SK-N-SH treated with all-trans-retinoic acid at 6 μM for 48 hours (cell line): ENCODE data around the gene CUL5.
A peak's percentile ranks its signal among the peaks of the same experiment; 100 is the strongest.

Experiments
- ATAC-seq: fragments of 200-7000 bp; cut with Tn5 transposase; 3 replicates; pipeline ENCODE4 v1.9.1; 2020; ENCODE audit warnings: mild to moderate bottlenecking, moderate library complexity
- ARNTL ChIP-seq: fragments of 450-650 bp; formaldehyde crosslinking; IDR thresholded peaks from 2 replicates; pipeline ENCODE4 v1.5.0; 2020; ENCODE audit warnings: low read depth, mild to moderate bottlenecking, moderate library complexity, borderline replicate concordance
- BACH2 ChIP-seq: fragments of 250-450 bp; sonication (Bioruptor Pico); IDR thresholded peaks from 2 replicates; pipeline ENCODE4 v1.9.0; 2021; ENCODE audit warnings: mild to moderate bottlenecking, borderline replicate concordance
- CSDC2 ChIP-seq: fragments of 250-450 bp; sonication (Bioruptor Pico); IDR thresholded peaks from 2 replicates; pipeline ENCODE4 v1.5.0; 2020; ENCODE audit warnings: mild to moderate bottlenecking, moderate library complexity
- ESRRG ChIP-seq: fragments of 250-450 bp; sonication (Bioruptor Pico); IDR thresholded peaks from 2 replicates; pipeline ENCODE4 v1.6.1; 2021; ENCODE audit warnings: mild to moderate bottlenecking
- GLIS3 ChIP-seq: fragments of 250-450 bp; sonication (Bioruptor Pico); IDR thresholded peaks from 2 replicates; pipeline ENCODE4 v1.5.0; 2020; ENCODE audit warnings: mild to moderate bottlenecking, moderate library complexity
- OSR1 ChIP-seq: fragments of 250-450 bp; sonication (Bioruptor Pico); IDR thresholded peaks from 2 replicates; pipeline ENCODE4 v1.8.0; 2022; ENCODE audit warnings: moderate library complexity, mild to moderate bottlenecking, inconsistent platforms
- RARB ChIP-seq: fragments of 250-450 bp; sonication (Bioruptor Pico); IDR thresholded peaks from 2 replicates; pipeline ENCODE4 v1.8.0; 2021; ENCODE audit warnings: mild to moderate bottlenecking, moderate library complexity
- SNAI2 ChIP-seq: fragments of 250-450 bp; sonication (Bioruptor Pico); IDR thresholded peaks from 2 replicates; pipeline ENCODE4 v1.5.0; 2020; ENCODE audit warnings: mild to moderate bottlenecking, moderate library complexity
- TCF4 ChIP-seq: fragments of 250-450 bp; sonication (Bioruptor Pico); IDR thresholded peaks from 2 replicates; pipeline ENCODE4 v1.8.0; 2021; ENCODE audit warnings: mild to moderate bottlenecking, moderate library complexity, borderline replicate concordance
- TOX ChIP-seq: fragments of 250-450 bp; sonication (Bioruptor Pico); IDR thresholded peaks from 2 replicates; pipeline ENCODE4 v1.8.0; 2021; ENCODE audit warnings: mild to moderate bottlenecking, moderate library complexity, borderline replicate concordance
- ZC3H10 ChIP-seq: fragments of 250-450 bp; sonication (Bioruptor Pico); IDR thresholded peaks from 2 replicates; pipeline ENCODE4 v1.5.1; 2021; ENCODE audit warnings: mild to moderate bottlenecking, moderate library complexity
- ZFP3 ChIP-seq: fragments of 250-450 bp; sonication (Bioruptor Pico); IDR thresholded peaks from 2 replicates; pipeline ENCODE4 v1.5.0; 2020; ENCODE audit warnings: mild to moderate bottlenecking, moderate library complexity
- ZFP30 ChIP-seq: fragments of 450-650 bp; formaldehyde crosslinking; IDR thresholded peaks from 2 replicates; pipeline ENCODE4 v1.5.0; 2022; ENCODE audit warnings: mild to moderate bottlenecking, moderate library complexity
- ZNF70 ChIP-seq: fragments of 450-650 bp; formaldehyde crosslinking; IDR thresholded peaks from 2 replicates; pipeline ENCODE4 v1.5.0; 2020; ENCODE audit warnings: mild to moderate bottlenecking, moderate library complexity
- ZNF8 ChIP-seq: fragments of 450-650 bp; formaldehyde crosslinking; IDR thresholded peaks from 2 replicates; pipeline ENCODE4 v1.5.0; 2020; ENCODE audit warnings: mild to moderate bottlenecking, moderate library complexity
- TF ChIP-seq, protein P1 (sequence below): fragments of 250-450 bp; sonication (Bioruptor Pico); IDR thresholded peaks from 2 replicates; pipeline ENCODE4 v1.5.0; 2020; ENCODE audit warnings: mild to moderate bottlenecking, moderate library complexity
- TF ChIP-seq, protein P2 (sequence below): fragments of 250-450 bp; sonication (Bioruptor Pico); IDR thresholded peaks from 2 replicates; pipeline ENCODE4 v1.5.1; 2021; ENCODE audit warnings: mild to moderate bottlenecking, moderate library complexity
- TF ChIP-seq, protein P3 (sequence below): fragments of 250-450 bp; sonication (Bioruptor Pico); IDR thresholded peaks from 2 replicates; pipeline ENCODE4 v1.5.1; 2020; ENCODE audit warnings: low read depth, mild to moderate bottlenecking, moderate library complexity
- TF ChIP-seq, protein P4 (sequence below): fragments of 250-450 bp; sonication (Bioruptor Pico); IDR thresholded peaks from 2 replicates; pipeline ENCODE4 v1.8.0; 2021; ENCODE audit warnings: low read depth, mild to moderate bottlenecking, moderate library complexity, borderline replicate concordance
- TF ChIP-seq, protein P5 (sequence below): fragments of 250-450 bp; sonication (Bioruptor Pico); IDR thresholded peaks from 2 replicates; pipeline ENCODE4 v1.8.0; 2020; ENCODE audit warnings: mild to moderate bottlenecking, moderate library complexity, borderline replicate concordance

CUL5 gene

DNA sequence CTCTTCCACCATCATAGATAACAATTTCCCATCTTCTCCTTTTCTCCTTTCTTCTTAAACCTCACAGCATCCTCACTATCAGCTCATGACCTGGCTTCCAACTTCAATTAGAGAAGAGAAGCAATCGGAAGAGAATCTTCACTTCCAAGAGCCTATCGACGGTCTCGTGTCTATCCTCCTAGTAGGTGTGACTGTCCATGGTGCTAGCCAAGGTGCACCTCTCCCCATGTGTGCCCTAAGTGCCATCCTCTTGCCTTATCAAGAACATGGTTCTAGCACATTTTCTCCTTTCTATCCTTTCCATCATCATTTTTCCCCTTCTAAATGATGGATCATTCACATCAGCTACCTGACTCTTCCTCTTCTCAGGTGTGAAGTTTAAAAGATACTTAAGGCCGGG is 5.1 kb upstream of the CUL5 start (continued):
- TF ChIP-seq OSR1 (CRISPR knock-in tag), result no peak

DNA sequence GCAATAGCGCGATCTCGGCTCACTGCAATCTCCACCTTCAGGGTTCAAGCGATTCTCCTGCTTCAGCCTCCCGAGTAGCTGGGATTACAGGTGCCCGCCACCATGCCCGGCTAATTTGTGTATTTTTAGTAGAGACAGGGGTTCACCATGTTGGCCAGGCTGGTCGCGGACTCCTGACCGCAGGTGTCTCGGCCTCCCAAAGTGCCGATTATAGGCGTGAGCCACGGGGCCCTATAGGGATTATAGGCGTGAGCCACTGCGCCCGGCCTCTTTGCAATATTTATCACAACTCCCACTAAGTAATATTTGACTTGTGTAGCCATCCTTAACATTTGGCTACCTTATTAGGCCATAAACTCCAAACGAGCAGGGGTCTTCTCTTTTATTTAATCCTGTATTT is 879 bp upstream of the CUL5 start:
- TF ChIP-seq, protein P1, sequence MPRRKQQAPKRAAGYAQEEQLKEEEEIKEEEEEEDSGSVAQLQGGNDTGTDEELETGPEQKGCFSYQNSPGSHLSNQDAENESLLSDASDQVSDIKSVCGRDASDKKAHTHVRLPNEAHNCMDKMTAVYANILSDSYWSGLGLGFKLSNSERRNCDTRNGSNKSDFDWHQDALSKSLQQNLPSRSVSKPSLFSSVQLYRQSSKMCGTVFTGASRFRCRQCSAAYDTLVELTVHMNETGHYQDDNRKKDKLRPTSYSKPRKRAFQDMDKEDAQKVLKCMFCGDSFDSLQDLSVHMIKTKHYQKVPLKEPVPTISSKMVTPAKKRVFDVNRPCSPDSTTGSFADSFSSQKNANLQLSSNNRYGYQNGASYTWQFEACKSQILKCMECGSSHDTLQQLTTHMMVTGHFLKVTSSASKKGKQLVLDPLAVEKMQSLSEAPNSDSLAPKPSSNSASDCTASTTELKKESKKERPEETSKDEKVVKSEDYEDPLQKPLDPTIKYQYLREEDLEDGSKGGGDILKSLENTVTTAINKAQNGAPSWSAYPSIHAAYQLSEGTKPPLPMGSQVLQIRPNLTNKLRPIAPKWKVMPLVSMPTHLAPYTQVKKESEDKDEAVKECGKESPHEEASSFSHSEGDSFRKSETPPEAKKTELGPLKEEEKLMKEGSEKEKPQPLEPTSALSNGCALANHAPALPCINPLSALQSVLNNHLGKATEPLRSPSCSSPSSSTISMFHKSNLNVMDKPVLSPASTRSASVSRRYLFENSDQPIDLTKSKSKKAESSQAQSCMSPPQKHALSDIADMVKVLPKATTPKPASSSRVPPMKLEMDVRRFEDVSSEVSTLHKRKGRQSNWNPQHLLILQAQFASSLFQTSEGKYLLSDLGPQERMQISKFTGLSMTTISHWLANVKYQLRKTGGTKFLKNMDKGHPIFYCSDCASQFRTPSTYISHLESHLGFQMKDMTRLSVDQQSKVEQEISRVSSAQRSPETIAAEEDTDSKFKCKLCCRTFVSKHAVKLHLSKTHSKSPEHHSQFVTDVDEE (CRISPR knock-in tag), result no peak
- TF ChIP-seq OSR1 (CRISPR knock-in tag) (no peak), BACH2 (CRISPR knock-in tag) (no peak), TCF4 (CRISPR knock-in tag) (no peak), ZNF70 (no peak), ZNF8 (CRISPR knock-in tag) (no peak), GLIS3 (CRISPR knock-in tag) (no peak), ESRRG (CRISPR knock-in tag) (no peak), RARB (CRISPR knock-in tag) (no peak), TOX (CRISPR knock-in tag) (no peak), ZFP3 (CRISPR knock-in tag) (no peak)
- TF ChIP-seq, protein P2, sequence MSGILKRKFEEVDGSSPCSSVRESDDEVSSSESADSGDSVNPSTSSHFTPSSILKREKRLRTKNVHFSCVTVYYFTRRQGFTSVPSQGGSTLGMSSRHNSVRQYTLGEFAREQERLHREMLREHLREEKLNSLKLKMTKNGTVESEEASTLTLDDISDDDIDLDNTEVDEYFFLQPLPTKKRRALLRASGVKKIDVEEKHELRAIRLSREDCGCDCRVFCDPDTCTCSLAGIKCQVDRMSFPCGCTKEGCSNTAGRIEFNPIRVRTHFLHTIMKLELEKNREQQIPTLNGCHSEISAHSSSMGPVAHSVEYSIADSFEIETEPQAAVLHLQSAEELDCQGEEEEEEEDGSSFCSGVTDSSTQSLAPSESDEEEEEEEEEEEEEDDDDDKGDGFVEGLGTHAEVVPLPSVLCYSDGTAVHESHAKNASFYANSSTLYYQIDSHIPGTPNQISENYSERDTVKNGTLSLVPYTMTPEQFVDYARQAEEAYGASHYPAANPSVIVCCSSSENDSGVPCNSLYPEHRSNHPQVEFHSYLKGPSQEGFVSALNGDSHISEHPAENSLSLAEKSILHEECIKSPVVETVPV, result no peak
- ATAC-seq, result no peak

DNA sequence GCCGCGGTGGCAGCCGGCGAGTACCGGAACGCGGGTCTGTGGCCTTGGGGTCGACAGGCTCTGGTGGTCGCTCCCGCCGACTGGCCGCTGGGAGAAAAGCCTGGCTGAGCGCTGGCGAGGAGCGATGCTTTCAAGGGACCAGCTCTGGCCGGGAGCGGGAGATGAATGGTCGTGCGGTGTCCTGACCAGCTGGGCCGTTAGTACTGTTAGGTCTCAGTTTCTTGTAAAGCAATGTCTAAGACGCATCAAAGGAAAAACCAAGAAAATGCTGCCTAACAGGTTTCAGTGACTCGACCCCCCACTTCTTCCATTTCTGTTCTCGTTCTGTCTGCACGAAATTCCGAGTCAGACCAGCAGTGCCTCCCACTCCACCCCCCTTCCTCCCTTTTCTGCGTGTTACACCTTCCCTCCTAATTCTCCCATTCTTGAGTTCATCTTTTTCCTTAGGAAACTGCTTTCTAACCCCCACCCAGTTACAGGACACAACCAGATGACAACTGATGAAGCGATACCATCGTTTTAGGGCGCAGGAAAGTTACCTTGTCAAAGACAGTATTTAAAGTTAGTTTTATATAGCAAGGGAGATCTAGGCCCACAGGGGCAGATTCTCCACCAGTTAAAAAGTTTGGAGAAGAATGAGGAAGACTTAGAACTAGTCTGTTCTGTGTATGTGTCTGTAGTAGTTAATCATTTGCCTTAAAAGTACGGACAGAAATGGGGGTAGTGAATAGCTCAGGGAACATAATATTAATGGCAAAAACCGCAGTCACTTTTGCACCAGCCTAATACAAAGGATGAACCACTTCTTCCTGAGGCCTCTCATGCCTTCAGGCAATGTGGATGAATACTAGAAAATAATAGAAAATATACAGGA is 1.0 kb downstream of the CUL5 start:
- peak; percentile 8 for ATAC-seq
- TF ChIP-seq ZNF8 (CRISPR knock-in tag) (no peak), TOX (CRISPR knock-in tag) (no peak), TCF4 (CRISPR knock-in tag) (no peak), ZC3H10 (no peak), ZNF70 (no peak), ZFP30 (CRISPR knock-in tag) (no peak), SNAI2 (CRISPR knock-in tag) (no peak), ZFP3 (CRISPR knock-in tag) (no peak), CSDC2 (CRISPR knock-in tag) (no peak), BACH2 (CRISPR knock-in tag) (no peak), ESRRG (CRISPR knock-in tag) (no peak), OSR1 (CRISPR knock-in tag) (no peak), ARNTL (CRISPR knock-in tag) (no peak), GLIS3 (CRISPR knock-in tag) (no peak)
- TF ChIP-seq, protein P3, sequence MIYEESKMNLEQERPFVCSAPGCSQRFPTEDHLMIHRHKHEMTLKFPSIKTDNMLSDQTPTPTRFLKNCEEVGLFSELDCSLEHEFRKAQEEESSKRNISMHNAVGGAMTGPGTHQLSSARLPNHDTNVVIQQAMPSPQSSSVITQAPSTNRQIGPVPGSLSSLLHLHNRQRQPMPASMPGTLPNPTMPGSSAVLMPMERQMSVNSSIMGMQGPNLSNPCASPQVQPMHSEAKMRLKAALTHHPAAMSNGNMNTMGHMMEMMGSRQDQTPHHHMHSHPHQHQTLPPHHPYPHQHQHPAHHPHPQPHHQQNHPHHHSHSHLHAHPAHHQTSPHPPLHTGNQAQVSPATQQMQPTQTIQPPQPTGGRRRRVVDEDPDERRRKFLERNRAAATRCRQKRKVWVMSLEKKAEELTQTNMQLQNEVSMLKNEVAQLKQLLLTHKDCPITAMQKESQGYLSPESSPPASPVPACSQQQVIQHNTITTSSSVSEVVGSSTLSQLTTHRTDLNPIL, result no peak
- TF ChIP-seq, protein P4, sequence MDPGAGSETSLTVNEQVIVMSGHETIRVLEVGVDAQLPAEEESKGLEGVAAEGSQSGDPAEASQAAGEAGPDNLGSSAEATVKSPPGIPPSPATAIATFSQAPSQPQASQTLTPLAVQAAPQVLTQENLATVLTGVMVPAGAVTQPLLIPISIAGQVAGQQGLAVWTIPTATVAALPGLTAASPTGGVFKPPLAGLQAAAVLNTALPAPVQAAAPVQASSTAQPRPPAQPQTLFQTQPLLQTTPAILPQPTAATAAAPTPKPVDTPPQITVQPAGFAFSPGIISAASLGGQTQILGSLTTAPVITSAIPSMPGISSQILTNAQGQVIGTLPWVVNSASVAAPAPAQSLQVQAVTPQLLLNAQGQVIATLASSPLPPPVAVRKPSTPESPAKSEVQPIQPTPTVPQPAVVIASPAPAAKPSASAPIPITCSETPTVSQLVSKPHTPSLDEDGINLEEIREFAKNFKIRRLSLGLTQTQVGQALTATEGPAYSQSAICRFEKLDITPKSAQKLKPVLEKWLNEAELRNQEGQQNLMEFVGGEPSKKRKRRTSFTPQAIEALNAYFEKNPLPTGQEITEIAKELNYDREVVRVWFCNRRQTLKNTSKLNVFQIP, result no peak
- TF ChIP-seq, protein P2, result no peak
- TF ChIP-seq, protein P5, sequence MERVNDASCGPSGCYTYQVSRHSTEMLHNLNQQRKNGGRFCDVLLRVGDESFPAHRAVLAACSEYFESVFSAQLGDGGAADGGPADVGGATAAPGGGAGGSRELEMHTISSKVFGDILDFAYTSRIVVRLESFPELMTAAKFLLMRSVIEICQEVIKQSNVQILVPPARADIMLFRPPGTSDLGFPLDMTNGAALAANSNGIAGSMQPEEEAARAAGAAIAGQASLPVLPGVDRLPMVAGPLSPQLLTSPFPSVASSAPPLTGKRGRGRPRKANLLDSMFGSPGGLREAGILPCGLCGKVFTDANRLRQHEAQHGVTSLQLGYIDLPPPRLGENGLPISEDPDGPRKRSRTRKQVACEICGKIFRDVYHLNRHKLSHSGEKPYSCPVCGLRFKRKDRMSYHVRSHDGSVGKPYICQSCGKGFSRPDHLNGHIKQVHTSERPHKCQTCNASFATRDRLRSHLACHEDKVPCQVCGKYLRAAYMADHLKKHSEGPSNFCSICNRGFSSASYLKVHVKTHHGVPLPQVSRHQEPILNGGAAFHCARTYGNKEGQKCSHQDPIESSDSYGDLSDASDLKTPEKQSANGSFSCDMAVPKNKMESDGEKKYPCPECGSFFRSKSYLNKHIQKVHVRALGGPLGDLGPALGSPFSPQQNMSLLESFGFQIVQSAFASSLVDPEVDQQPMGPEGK (CRISPR knock-in tag), result no peak
- TF ChIP-seq, protein P1 (CRISPR knock-in tag), result no peak
